Measurements from ENCODE around the gene NHS. TPM values are rescaled to one million over a fixed set of nuclear protein-coding genes. Genes with fewer than 3 reads are reported as not detected.

NHS gene
- total RNA-seq, 1 experiment from 2014 or later, result 19.5 TPM

- TF ChIP-seq, protein P1, sequence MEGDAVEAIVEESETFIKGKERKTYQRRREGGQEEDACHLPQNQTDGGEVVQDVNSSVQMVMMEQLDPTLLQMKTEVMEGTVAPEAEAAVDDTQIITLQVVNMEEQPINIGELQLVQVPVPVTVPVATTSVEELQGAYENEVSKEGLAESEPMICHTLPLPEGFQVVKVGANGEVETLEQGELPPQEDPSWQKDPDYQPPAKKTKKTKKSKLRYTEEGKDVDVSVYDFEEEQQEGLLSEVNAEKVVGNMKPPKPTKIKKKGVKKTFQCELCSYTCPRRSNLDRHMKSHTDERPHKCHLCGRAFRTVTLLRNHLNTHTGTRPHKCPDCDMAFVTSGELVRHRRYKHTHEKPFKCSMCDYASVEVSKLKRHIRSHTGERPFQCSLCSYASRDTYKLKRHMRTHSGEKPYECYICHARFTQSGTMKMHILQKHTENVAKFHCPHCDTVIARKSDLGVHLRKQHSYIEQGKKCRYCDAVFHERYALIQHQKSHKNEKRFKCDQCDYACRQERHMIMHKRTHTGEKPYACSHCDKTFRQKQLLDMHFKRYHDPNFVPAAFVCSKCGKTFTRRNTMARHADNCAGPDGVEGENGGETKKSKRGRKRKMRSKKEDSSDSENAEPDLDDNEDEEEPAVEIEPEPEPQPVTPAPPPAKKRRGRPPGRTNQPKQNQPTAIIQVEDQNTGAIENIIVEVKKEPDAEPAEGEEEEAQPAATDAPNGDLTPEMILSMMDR (IDR thresholded peaks at IDR 0.05; ENCODE audit: unreplicated experiment), result no peak
- CTCF ChIA-PET, result no interaction called here
- no peaks in the 10 kb centered on the region for H3K36me3 Mint-ChIP-seq (ENCODE audit: insufficient read depth, unreplicated experiment)
- intact Hi-C loops (cut with micrococcal nuclease; ENCODE audit: unreplicated experiment), result no loop called here
- H3K27ac Mint-ChIP-seq (ENCODE audit: unreplicated experiment), result no peak overlapping the region
- BruUV-seq (replicated peaks), result no TSS peak
- H3K4me3 Mint-ChIP-seq (ENCODE audit: low read depth, unreplicated experiment), result no peak overlapping the region
- H3K27me3 Mint-ChIP-seq (ENCODE audit: unreplicated experiment), result no peaks in the 10 kb centered on the region
- no peak for DNase-seq
- peaks cover 4% of the 10 kb centered on the region for H3K9me3 Mint-ChIP-seq (ENCODE audit: low read depth, unreplicated experiment)
- H3K4me1 Mint-ChIP-seq (ENCODE audit: low read depth, unreplicated experiment), result peaks cover 33% of the 10 kb centered on the region
These were observed 119.2 kb downstream of the NHS start for GRCh38 chrX:17494216-17494615.

DNA sequence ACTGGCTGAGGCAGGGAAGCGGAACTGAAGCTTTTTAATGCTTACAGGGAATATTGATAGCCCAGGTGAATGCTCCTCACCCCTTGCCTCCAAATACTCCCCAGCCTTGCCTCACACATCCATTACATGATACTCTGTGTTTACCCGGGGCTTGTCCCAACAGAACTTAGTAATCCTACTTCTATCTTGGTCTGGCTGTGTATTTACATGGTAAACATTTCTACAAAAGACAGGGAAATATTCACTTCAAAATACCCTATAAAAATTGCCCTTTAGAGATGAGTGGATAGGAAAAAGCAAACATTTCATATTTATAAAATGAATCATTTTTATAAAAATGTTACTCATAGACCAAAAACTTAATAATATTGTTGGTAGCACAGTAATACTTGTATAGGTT is 120.1 kb downstream of the NHS start:
- no peak for DNase-seq
- CTCF ChIA-PET, result interaction anchor here (1.0 kb wide), 1 partner anchor 89 kb away, joined by 3 read pairs; no protein-coding TSS in a partner anchor
- H3K27me3 Mint-ChIP-seq (ENCODE audit: unreplicated experiment), result no peaks in the 10 kb centered on the region
- peaks cover 41% of the 10 kb centered on the region for H3K4me1 Mint-ChIP-seq (ENCODE audit: low read depth, unreplicated experiment)
- BruUV-seq (replicated peaks), result no TSS peak
- no peak overlapping the region for H3K4me3 Mint-ChIP-seq (ENCODE audit: low read depth, unreplicated experiment)
- no peaks in the 10 kb centered on the region for H3K36me3 Mint-ChIP-seq (ENCODE audit: insufficient read depth, unreplicated experiment)
- intact Hi-C loops (cut with micrococcal nuclease; ENCODE audit: unreplicated experiment), result no loop called here
- TF ChIP-seq, protein P1 (IDR thresholded peaks at IDR 0.05; ENCODE audit: unreplicated experiment), result no peak
- H3K9me3 Mint-ChIP-seq (ENCODE audit: low read depth, unreplicated experiment), result peaks cover 4% of the 10 kb centered on the region
- no peak overlapping the region for H3K27ac Mint-ChIP-seq (ENCODE audit: unreplicated experiment)

- BruUV-seq (replicated peaks), result no TSS peak
These were observed 121.4 kb downstream of the NHS start for GRCh38 chrX:17496407-17496806.

GRCh38 chrX:17497193-17497592 is 122.2 kb downstream of the NHS start:
- intact Hi-C loops (cut with micrococcal nuclease; ENCODE audit: unreplicated experiment), result no loop called here
- peaks cover under 1% of the 10 kb centered on the region for H3K9me3 Mint-ChIP-seq (ENCODE audit: low read depth, unreplicated experiment)
- peaks cover 4% of the 10 kb centered on the region for H3K36me3 Mint-ChIP-seq (ENCODE audit: insufficient read depth, unreplicated experiment)
- H3K27me3 Mint-ChIP-seq (ENCODE audit: unreplicated experiment), result no peaks in the 10 kb centered on the region
- TF ChIP-seq, protein P1 (IDR thresholded peaks at IDR 0.05; ENCODE audit: unreplicated experiment), result no peak
- H3K4me1 Mint-ChIP-seq (ENCODE audit: low read depth, unreplicated experiment), result peaks cover 51% of the 10 kb centered on the region
- no TSS peak for BruUV-seq (replicated peaks)
- H3K4me3 Mint-ChIP-seq (ENCODE audit: low read depth, unreplicated experiment), result no peak overlapping the region
- CTCF ChIA-PET, result no interaction called here
- no peak overlapping the region for H3K27ac Mint-ChIP-seq (ENCODE audit: unreplicated experiment)
- DNase-seq, result no peak

More at GRCh38 chrX:17496407-17496806, 121.4 kb downstream of the NHS start:
- CTCF ChIA-PET, result interaction anchor here (1.0 kb wide), 1 partner anchor 90 kb away, joined by 3 read pairs; no protein-coding TSS in a partner anchor
- Mint-ChIP-seq H3K27ac (ENCODE audit: unreplicated experiment) (no peak overlapping the region), H3K27me3 (ENCODE audit: unreplicated experiment) (no peaks in the 10 kb centered on the region), H3K36me3 (ENCODE audit: insufficient read depth, unreplicated experiment) (peaks cover 4% of the 10 kb centered on the region), H3K4me3 (ENCODE audit: low read depth, unreplicated experiment) (no peak overlapping the region), H3K4me1 (ENCODE audit: low read depth, unreplicated experiment) (peaks cover 55% of the 10 kb centered on the region), H3K9me3 (ENCODE audit: low read depth, unreplicated experiment) (peaks cover 4% of the 10 kb centered on the region)
- intact Hi-C loops (cut with micrococcal nuclease; ENCODE audit: unreplicated experiment), result no loop called here
- peak; percentile 40 for DNase-seq
- TF ChIP-seq, protein P1 (IDR thresholded peaks at IDR 0.05; ENCODE audit: unreplicated experiment), result no peak

Measured in Calu3 (cell line).